Prostate gland (tissue), 2 donors: ENCODE data around the gene TNFRSF14. TPM values are rescaled to one million over a fixed set of nuclear protein-coding genes. Genes with fewer than 3 reads are reported as not detected.

Source experiments
- DNase-seq: peaks from one replicate; pipeline ENCODE4 v3.0.0-alpha.2; 2019; ENCODE audit warnings: low spot score
- H3K27ac ChIP-seq, 2 donors: fragments of 200-600 bp; sonication (generic); 2 replicates each; pipeline ENCODE4 v1.5.1; 2017 to 2019
- H3K27me3 ChIP-seq: fragments of 200-600 bp; sonication (generic); replicated peaks from 2 replicates; pipeline ENCODE4 v1.5.1; 2019; ENCODE audit not compliant: insufficient read depth
- H3K36me3 ChIP-seq, 2 donors: fragments of 200-600 bp; sonication (generic); 1 replicate in 1 of 2; 2 replicates in 1 of 2; pipeline versions ENCODE4 v1.5.1 to v1.8.1; 2017 to 2019
- H3K4me1 ChIP-seq: fragments of 200-600 bp; sonication (generic); replicated peaks from 2 replicates; pipeline ENCODE4 v1.5.1; 2019
- H3K4me3 ChIP-seq, 2 donors: fragments of 200-600 bp; sonication (generic); 2 replicates each; pipeline ENCODE4 v1.5.1; 2017 to 2019
- H3K9me3 ChIP-seq: fragments of 200-600 bp; sonication (generic); 2 replicates; pipeline ENCODE4 v1.5.1; 2017
- CTCF ChIP-seq, 4 experiments: fragments of 200-600 bp in 2 of 4; fragments of 450-650 bp in 2 of 4; sonication (generic) in 2 of 4; IDR thresholded peaks; 1 replicate in 3 of 4; 2 replicates in 1 of 4; pipeline ENCODE4 v1.5.1; 2016 to 2019; ENCODE audit warnings: antibody characterized with exemption in 4 of 4, mild to moderate bottlenecking in 2 of 4, moderate library complexity in 2 of 4
- POLR2A ChIP-seq: fragments of 450-650 bp; IDR thresholded peaks from one replicate; pipeline ENCODE4 v1.6.1; 2016; ENCODE audit warnings: antibody characterized with exemption, mild to moderate bottlenecking
- POLR2AphosphoS5 ChIP-seq: sonication (generic); formaldehyde crosslinking; IDR thresholded peaks from one replicate; pipeline ENCODE4 v1.6.1; 2017; ENCODE audit warnings: antibody characterized with exemption
- WGBS: methylation state at CpG from one replicate; pipeline ENCODE4 v1.1.5; 2018; 5-methylcytosine and 5-hydroxymethylcytosine counted together
- intact Hi-C: fragments of 100-400 bp; cut with DNase I; formaldehyde crosslinking; loops from one replicate; pipeline ENCODE4 v1.14.2; 2022
- total RNA-seq, 2 donors: library from RNA; depleted of rRNA; stranded (reverse); fragments of >200 nt; gene quantifications; one replicate each; pipeline ENCODE4 v1.1.0, GENCODE V29; 2016

Gene TNFRSF14
- total RNA-seq, 2 donors from 2014 or later: 83.3 to 105 TPM

- WGBS: 78% methylated on average over 15 of the region's 15 CpGs
- no peak for DNase-seq
- intact Hi-C loops: no loop called here
These were observed 46.2 kb downstream of the TNFRSF14 start for GRCh38 chr1:2602311-2602835.

GRCh38 chr1:2602866-2603520 is 46.8 kb downstream of the TNFRSF14 start:
- no peaks in the 10 kb centered on the region for H3K9me3 ChIP-seq
- 84% methylated on average over 18 of the region's 18 CpGs for WGBS
- H3K36me3 ChIP-seq: no peaks in the 10 kb centered on the region
- intact Hi-C loops: no loop called here
- no peak for DNase-seq
- no peaks in the 10 kb centered on the region for H3K27me3 ChIP-seq
- no peak overlapping the region for H3K4me3 ChIP-seq
- no peaks in the 10 kb centered on the region for H3K4me1 ChIP-seq
- TF ChIP-seq CTCF (IDR thresholded peaks at IDR 0.05): no peak
- no peak for TF ChIP-seq POLR2A
- TF ChIP-seq POLR2AphosphoS5: no peak
- no peak overlapping the region for H3K27ac ChIP-seq

More at GRCh38 chr1:2602311-2602835, 46.2 kb downstream of the TNFRSF14 start:
- H3K27ac ChIP-seq: no peak overlapping the region
- TF ChIP-seq POLR2AphosphoS5 (no peak), CTCF (IDR thresholded peaks at IDR 0.05) (no peak), POLR2A (no peak)
- no peaks in the 10 kb centered on the region for H3K4me1 ChIP-seq
- no peaks in the 10 kb centered on the region for H3K36me3 ChIP-seq
- no peak overlapping the region for H3K4me3 ChIP-seq
- H3K9me3 ChIP-seq: no peaks in the 10 kb centered on the region
- no peaks in the 10 kb centered on the region for H3K27me3 ChIP-seq

DNA sequence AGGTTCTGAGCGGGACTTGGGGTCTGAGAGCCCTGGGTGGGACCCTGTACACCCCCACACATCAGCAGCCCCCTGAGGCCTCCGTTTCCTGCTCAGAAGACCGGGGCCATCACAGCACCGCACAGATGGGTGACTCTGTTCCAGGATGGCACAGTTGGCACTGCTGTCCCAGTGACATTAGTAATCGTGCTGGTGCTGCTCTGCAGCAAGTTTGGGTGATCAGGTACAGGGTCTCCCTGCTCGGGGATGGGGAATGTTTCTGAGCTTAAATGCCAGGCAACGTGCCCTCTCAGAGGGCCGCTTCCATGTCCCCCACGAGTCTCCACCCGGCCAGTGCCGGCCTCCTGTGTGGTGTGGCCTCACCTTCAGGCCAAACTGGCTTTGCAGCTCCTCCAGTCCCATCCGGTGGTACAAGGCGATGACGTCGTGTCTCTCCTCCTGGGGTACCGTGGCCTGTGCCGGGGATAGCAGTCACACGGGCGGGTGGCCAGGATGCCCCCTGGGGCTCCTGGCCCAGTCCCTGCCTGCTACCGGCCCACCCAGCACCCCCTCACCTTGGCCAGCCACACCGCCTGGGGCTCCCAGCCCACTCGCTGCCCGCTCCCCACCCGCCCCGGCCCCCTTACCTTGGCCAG is 47.5 kb downstream of the TNFRSF14 start:
- no peaks in the 10 kb centered on the region for H3K4me1 ChIP-seq
- H3K9me3 ChIP-seq: no peaks in the 10 kb centered on the region
- H3K27ac ChIP-seq: no peak overlapping the region
- no peaks in the 10 kb centered on the region for H3K36me3 ChIP-seq
- H3K27me3 ChIP-seq: no peaks in the 10 kb centered on the region
- 80% methylated on average over 22 of the region's 25 CpGs for WGBS
- intact Hi-C loops: no loop called here
- DNase-seq: no peak
- TF ChIP-seq POLR2A: no peak
- TF ChIP-seq POLR2AphosphoS5: no peak
- TF ChIP-seq CTCF (IDR thresholded peaks at IDR 0.05): no peak
- H3K4me3 ChIP-seq: no peak overlapping the region

- 89% methylated on average over 19 of the region's 19 CpGs for WGBS
- TF ChIP-seq CTCF (IDR thresholded peaks at IDR 0.05) (no peak), POLR2AphosphoS5 (no peak), POLR2A (no peak)
- H3K4me1 ChIP-seq: no peaks in the 10 kb centered on the region
- no peak overlapping the region for H3K4me3 ChIP-seq
- intact Hi-C loops: no loop called here
- no peaks in the 10 kb centered on the region for H3K36me3 ChIP-seq
- DNase-seq: no peak
- H3K27me3 ChIP-seq: no peaks in the 10 kb centered on the region
- H3K27ac ChIP-seq: no peak overlapping the region
- no peaks in the 10 kb centered on the region for H3K9me3 ChIP-seq
These were observed 48.1 kb downstream of the TNFRSF14 start for GRCh38 chr1:2604156-2604843.
